NCI-H2196 (cell line): ENCODE measurements around the gene MAT2B.
"Not testable (repeated sequence)": the region's sequence is repeated elsewhere in the genome, so short reads cannot be mapped to it uniquely, and the experiment has no call there.

Experiments used
- DNase-seq: peaks from one replicate; lab custom pipeline; 2025; ENCODE audit not compliant: unreplicated experiment; lab: John Stamatoyannopoulos, UW

The MAT2B gene

DNA sequence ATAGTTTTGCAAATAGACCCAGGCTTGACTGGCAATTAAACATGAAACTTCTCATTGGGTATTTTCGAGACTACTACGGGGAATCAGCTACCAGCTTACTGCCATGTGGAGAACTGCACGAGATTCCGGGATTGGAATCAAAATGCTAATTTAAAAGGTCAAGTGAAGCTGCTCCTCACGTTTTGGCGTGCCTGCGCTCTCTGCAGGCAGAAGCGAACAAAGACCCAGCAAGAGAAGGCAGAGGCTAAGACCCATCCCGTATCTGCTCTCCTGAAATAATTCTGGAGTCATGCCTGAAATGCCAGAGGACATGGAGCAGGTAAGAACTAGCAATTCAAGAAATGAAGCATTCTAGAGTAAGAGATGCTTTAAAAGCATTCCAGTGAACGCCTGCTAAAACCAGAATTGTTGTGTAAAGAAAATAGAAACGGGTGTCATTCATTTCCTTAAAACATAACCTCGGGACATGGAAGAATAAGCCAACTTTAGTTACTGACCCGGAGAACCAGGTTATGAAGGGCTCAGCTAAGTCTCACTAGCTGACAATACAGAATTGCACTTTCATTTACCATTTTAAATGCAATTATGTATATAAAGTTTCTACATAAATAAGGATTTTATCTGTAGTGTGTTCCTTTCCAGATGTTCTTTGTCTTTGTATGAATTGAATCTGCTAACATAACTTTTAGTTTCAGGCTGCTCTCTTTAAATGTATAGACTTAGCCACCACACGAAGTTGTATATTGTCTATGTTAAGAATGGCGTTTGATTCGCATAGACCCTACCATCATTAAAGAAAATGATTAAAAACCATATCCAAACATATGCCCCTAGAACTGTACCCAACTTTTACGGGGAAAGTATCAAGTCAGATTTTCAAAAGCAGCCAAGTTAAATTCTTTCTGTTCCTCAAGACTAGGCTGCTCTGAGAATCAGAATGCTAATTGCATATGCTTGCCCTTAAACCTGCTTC, 2.0 kb upstream of the MAT2B start:
- DNase-seq, result no peak

DNA sequence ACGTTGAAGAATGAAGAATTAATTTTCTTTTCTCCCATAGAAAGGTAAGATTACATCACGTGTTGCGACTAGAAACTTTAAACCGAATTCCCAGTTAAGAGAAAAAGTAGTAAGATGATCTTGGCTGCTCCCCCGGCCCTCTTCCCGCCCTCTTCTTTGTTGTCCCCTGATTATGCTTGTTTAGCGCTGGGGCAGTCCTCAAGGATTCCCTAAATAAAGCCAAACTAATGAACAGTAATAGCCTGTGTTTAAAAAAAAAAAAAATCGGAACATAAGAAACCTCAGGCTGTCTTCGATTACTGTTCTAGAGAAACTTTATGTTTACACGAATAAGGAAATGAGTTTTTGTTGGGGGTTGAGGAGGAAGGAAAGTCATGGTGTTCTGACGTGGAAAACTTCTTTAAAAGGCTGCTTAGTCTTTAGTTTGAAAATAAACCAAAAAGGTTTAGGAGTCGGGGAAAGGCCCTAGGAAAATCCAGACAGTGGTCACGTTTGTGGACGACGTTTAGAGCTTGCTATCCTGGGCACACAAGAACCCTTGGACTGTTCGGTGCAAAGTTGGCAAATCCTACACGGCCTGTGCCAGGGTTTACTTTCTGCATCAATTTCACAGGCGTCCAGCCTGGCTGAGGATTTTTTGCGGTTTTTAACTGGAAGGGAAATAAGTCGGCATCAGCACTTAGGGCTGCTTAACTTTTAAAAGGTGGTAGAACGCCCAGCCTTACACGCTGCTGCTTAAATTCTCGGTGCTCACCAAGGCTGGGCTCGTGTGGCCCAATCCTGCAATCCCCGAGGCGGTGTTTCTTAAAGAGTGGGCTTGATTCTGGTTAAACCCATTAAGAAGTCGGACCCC, 1.1 kb upstream of the MAT2B start:
- no peak for DNase-seq

DNA sequence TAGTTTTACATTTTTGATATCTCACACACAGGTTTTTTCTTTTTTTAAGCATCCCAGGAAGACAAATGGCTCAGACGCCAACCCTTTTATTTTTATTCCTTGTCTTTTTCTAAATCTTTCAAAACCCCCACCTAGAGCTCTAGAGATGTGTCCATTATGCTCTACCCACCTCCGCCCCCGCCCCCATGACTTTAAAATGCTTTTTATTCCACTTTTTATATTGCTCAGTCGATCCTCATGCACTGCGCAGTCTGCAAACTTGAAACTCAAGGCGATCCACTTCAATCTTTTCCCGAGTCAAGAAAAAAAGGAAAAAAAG, 411 bp upstream of the MAT2B start:
- DNase-seq, result no peak

DNA sequence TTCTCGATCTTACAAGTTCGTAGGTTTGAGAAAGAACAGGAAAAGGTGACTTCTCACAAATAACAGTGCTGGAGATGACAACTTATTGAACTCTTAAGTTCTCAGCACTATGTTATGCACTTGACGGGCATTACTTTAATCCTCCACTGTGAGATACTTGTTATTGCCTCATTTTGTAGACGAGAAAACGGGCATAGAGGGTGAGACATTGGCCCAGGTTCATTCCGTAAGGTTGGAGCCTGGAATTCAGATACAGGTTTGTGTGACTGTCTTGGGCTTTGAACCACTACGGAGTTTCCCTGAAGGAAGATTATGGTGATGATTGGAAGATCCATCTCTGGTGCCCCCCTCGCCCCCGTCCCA, 657 bp downstream of the MAT2B start:
- peak; percentile 28 for DNase-seq

DNA sequence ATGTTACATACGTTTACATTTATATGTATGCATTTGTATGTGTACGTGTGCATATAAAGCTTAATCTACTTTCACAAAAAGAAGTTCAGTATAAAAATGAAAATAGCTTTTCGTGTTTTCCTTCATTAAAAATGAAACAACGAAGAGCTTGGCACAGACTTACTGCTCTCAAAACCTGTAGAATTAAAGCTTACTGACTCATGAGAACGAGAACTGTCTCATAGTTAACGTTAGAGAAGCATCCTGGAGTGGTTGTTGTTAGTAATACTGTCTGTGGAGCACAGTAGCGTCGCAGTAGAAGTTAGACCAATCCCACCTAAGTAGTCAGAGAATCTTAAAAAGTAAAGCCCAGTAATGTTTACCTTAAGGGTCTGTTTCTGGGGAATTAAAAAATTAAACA, 1.3 kb downstream of the MAT2B start:
- no peak for DNase-seq

DNA sequence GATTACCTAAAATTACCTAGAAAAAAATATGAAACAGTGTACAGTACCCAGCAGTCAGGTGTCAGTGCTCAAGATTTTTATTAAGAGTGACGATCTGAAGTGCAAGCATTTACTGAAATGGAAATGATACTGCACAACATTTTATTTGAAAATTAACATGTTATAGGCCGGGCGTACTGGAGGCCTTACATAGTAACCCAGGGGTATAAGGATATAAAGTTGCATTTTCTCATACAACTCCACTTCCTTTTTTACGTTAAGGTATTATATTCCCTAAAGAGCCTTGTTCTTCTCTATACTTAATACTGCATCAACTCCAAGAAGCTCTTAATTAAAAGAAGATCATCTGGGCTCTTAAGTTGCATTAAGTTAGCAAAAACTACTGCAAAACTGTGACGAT, 3.3 kb downstream of the MAT2B start:
- DNase-seq, result no peak

DNA sequence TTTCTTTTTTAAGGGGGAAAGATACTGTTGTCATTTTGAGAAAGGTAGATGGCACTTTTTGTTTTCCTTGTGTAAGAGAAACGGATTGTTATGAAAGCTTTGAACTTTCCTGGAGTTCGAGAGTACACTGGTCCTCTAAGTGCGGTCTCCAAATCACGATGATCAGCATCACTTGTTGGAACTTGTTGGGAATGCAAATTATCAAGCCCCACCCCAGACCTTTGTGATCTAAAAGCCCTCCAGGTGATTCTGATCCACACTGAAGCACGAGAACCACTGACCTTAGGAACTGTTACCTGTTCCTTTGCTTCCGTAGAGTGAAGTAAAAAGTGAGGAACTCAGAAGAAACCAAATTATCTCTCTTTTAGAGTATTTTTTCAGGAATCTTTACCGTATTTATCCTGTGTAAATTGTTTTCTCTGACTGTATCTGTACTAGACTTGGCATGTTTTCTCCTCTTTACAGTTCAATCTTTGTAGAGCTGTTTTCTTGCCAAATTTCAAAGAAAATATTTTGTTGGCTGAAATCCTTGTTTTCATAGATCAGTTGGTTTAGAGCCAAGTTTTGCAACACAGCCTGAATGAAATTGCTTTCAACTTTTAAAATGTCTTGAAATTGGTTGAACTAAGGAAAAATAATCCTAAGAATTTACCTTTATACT, 4.0 kb downstream of the MAT2B start:
- DNase-seq, result peak; percentile 27

DNA sequence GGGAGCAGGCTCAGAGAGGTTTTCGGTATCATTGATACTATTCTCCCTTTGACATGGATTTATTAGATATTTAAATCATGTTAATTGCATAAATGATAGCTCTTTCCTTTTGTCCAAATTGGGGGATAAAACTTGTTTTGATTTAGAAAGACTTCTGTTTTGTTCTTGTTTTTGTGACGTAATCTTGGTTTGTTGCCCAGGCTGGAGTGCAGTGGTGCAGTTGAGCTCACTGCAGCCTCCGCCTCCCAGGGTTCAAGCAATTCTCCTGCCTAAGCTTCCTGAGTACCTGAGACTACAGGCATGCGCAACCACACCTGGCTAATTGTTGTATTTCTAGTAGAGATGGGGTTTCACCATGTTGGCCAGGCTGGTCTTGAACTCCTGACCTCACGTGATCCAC, 7.1 kb downstream of the MAT2B start:
- DNase-seq, result no peak

DNA sequence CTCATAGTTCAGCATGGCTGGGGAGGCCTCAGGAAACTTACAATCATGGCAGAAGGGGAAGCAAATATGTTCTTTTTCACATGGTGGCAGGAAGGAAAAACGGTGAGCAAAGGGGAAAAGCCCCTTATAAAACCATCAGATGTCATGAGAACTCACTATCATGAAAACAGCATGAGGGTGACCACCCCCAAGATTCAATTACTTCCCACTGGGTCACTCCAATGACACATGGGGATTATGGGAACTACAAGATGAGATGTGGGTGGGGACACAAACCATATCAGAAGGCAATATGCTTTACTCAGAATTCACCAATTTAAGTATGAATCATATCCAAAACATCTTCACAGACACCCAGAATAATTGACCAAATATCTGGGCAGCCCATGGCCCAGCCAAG, 19.7 kb downstream of the MAT2B start:
- no peak for DNase-seq

DNA sequence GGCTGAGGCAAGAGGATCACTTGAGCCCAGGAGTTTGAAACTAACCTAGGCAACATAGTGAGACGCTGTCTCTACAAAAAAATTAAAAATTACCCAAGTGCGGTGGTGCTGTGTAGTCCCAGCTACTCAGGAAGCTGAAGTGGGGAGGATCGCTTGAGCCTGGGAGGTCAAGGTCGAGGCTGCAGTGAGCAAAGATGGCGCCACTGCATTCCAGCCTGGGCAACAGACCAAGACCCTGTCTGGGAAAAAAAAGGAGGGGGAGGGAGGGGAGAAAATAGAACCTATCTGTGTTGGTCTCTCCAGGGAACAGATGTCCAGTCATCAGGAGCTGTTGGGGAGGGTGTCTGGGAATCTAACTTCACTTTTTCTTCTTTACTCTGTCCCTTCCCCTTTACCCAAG, 24.3 kb downstream of the MAT2B start:
- no peak for DNase-seq

DNA sequence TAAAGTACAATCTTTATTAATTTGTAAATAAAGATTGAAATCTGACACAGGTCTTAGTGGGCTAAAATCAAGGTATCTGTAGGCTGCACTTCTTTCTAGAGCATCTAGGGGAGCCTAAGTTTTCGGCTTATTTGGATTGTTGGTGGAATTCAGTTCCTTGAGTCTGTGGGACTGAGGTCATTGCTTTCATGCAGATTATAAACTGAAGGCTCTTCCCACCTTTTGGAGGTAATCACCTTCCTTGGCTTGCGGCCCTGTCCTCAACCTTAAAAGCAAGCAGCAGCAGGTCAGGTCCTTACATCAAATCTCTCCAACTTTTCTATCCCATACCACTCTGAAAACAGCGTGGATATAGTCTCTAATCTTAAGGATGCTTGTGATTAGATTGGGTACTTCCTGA, 25.9 kb downstream of the MAT2B start:
- DNase-seq, result no peak

DNA sequence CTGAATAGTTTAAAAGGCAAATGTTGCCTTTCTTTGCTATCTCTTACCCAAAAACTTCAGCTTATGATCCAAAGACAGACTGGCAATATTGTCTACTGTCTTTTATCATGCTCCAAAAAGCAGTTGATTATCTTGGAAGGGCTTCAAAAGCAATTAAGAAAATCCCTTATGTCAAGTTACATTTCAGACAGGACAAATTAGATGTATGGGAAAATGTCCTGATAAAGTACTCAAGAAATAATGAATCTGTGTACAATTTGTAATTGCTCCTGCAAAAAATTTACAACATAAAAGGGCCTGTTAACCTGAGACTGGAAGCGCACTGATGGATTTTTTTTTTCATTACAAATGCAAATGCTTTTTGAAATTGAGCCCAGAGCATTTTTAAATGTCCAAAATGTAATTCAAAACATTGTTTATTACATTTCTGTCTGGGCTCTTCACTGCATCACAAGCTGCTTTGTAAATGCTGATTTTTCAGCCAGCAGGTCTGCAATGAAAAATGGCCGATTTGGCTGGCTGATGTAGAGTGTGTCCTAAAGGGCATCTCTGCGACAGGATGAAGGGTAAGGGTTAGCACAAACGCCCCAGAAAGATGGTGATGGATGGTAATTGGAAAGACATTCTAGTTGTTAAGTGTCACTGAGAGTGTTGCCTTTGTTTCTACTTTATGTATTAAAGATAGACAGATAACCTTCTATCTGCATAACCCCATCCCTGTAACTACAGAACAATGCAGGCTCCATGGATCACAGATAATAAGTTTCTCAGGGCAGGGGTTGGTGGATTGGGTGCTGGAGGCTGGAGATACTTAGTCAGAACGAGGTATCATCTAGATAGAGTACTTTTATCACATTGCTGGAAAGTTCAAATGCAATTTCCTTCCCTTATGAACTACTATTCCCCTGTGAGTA, 27.0 kb downstream of the MAT2B start:
- no peak for DNase-seq

DNA sequence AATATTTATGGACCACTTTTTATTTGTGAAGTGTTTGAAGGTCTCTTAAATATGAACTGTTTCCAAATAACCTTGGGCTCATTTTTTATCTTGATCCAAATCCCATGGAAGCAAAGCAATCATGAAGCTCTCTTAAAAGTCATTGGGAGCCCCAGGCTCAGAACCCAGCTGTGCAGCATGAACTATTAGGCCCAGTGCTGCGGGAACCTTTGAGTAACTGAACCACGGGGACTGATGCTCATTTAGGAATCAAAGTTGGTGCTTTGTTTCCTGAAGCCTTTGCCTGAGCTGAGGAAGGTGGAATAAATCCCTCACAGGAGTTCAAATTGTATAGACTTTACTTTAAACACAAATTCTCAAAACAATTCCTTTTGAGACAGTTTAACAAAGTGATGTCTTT, 27.8 kb downstream of the MAT2B start:
- DNase-seq, result no peak

DNA sequence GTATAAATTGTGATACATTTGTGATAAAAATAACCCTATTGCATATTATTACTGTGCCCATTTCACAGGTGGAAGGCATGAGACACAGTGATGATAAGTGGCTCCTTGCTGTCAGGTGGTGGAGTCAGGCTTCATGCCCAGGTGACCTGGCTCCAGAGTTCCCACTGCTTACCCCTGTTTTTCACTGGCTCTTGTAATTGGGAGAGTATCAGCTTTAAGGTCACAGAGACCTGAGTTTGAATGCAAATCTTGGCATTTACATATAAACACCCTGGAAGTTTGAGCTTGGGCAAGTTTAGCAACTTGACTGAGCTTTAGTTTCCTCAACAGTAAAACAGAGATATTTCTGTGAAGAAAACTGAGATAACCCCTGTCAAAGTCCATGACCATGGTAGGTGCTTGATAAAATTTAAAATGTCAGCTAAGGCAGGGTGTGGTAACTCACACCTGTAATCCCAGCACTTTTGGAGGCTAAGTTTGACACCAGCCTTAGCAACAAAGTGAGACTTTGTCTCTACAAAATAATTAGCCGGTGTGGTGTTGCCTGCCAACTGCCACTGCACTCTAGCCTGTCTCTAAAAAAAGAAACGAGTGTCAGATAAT, 29.2 kb downstream of the MAT2B start:
- DNase-seq, result no peak

DNA sequence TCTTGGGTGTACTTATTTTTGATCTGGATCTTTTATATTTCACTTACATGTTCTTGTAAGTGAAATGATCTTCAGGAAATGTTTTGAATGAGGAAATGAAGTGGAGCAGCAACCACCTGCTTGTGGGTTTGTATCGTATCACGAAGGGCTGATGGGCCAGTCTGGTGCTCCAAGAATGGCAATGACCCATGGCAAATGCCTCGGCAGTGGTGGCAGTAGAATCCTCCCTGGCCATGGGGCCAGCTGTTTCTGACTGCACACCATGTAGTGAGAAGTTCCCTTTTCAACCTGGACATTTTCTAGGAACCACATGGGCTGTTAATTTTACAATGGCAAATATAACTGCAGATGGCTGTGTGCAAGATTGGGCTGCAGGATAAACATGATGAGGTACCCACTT, 29.9 kb downstream of the MAT2B start:
- DNase-seq, result no peak

DNA sequence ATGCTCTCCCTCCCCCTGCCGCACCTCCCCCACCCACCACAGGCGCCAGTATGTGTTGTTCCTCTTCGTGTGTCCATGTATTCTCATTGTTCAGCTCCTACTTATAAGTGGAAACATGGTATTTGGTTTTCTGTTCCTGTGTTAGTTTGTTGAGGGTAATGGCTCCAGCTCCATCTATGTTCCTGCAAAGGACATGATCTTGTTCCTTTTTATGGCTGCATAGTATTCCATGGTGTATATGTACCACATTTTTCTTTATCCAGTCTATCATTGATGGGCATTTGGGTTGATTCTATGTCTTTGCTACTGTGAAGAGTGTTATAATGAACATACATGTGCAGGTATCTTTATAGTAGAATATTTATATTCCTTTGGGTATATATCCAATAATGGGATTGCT, 31.0 kb downstream of the MAT2B start:
- DNase-seq, result not testable (repeated sequence)

DNA sequence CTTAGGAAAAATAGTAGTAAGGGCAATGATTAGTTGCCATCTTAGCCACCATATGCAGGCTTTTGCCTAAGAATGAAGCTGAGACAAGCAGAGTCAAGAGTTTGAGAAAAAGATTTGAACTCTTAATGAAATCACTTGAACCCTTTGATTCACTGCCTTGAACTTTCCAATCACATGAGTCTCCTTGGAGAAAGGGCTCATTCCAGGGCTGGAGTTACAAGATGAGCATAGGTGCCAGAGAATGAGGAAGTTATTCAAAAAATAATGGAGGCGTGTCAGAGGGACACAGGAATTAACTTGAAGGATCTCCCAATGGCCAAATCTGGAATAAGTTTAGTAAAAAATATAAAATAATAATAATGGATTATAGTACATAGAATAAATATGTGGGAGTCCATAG, 35.3 kb downstream of the MAT2B start:
- DNase-seq, result no peak

DNA sequence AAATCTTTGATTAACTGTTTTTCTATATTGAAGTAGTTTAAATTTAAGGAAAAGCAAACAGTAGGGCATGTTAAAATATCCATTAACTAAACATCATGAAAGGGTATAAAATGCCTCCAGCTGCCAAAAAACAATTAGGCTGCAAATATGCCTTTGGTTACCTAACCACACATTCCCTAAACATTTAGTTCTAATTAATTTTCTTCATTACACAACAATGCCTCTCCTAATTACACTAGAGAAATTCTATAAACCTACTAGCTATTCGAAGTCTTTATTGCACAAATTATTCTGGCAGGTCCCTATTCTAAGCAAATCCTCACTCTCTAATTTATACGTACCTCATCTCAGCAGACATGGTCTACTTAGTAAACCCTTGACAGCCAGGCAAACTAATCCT, 37.4 kb downstream of the MAT2B start:
- DNase-seq, result no peak

DNA sequence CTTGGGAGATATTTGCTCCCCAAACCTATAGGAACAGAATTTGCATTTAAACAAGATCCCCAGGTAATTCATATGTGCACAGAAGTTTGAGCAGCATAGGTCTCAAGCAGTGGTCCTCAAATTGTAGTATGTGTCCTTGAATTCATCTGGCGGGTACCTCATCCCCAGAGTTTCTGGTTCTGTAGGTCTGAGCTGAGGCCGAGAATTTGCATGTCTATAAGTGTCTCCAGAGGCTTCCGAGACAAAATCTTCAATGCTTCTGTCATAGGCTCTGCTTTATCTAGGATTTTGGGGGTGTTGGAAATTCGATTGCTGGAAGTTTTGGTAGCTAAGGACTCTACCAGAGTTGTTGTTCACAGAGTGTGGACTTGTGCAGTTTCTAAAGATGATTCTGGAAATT, 38.6 kb downstream of the MAT2B start:
- no peak for DNase-seq

DNA sequence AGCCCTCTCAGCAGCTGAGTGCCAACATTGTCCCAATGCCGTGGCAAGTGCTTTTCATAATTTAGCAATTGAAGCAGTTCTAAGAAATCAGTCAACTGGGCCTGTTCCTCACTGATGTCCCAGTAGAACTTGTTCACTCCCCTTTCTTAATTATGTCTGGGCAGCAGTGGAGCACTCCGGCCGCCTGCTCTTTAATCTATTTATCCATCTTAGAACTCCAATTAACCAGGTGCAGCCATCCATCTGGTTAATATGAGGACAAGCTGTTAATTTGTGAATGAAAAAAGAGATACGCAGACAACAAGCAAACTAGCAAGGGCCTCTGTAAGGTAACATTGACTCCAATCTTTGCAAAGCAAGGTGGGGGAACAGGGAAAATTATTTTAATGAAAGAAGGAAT, 39.4 kb downstream of the MAT2B start:
- no peak for DNase-seq
